GM12891 (cell line): Measurements from ENCODE around the gene NPHP1. TPM values are rescaled to one million over a fixed set of nuclear protein-coding genes. Genes with fewer than 3 reads are reported as not detected.
"Not testable (repeated sequence)": the region's sequence is repeated elsewhere in the genome, so short reads cannot be mapped to it uniquely, and the experiment has no call there.

ENCODE experiments used
- DNase-seq: peaks from one replicate; pipeline ENCODE4 v3.0.0; 2011; ENCODE audit warnings: low spot score; ENCODE audit not compliant: insufficient read length
- FAIRE-seq: peaks from 2 replicates; lab custom pipeline; 2011; peaks lifted over from hg19 to GRCh38; lab: Jason Lieb, UNC
- PAX5 ChIP-seq: IDR thresholded peaks from 2 replicates; pipeline ENCODE4 v1.6.1; 2011; ENCODE audit warnings: low read length, moderate library complexity, mild to moderate bottlenecking; ENCODE audit not compliant: insufficient read depth, severe bottlenecking
- POLR2A ChIP-seq: IDR thresholded peaks from 2 replicates; pipeline ENCODE4 v1.6.1; 2011; ENCODE audit warnings: low read depth, low read length, control low read depth
- POLR2AphosphoS5 ChIP-seq: IDR thresholded peaks from 2 replicates; pipeline ENCODE4 v1.6.1; 2011; ENCODE audit warnings: low read depth, low read length, control low read depth
- POU2F2 ChIP-seq: IDR thresholded peaks from 2 replicates; pipeline ENCODE4 v1.6.1; 2011; ENCODE audit warnings: low read depth, mild to moderate bottlenecking, control low read depth, low read length, moderate library complexity
- SPI1 ChIP-seq: IDR thresholded peaks from 2 replicates; pipeline ENCODE4 v1.6.1; 2011; ENCODE audit warnings: low read depth, low read length, control low read depth
- TAF1 ChIP-seq: IDR thresholded peaks from 2 replicates; pipeline ENCODE4 v1.6.1; 2011; ENCODE audit warnings: low read depth, low read length, control low read depth
- polyA plus RNA-seq: library from polyadenylated mRNA; unstranded; fragments of >200 nt; gene quantifications from one replicate; pipeline ENCODE4 v1.2.1, GENCODE V29; 2012; ENCODE audit warnings: low read depth, missing spikeins, inconsistent platforms; ENCODE audit not compliant: missing spikeins

Gene NPHP1
- polyA plus RNA-seq = 0.89 TPM

DNA sequence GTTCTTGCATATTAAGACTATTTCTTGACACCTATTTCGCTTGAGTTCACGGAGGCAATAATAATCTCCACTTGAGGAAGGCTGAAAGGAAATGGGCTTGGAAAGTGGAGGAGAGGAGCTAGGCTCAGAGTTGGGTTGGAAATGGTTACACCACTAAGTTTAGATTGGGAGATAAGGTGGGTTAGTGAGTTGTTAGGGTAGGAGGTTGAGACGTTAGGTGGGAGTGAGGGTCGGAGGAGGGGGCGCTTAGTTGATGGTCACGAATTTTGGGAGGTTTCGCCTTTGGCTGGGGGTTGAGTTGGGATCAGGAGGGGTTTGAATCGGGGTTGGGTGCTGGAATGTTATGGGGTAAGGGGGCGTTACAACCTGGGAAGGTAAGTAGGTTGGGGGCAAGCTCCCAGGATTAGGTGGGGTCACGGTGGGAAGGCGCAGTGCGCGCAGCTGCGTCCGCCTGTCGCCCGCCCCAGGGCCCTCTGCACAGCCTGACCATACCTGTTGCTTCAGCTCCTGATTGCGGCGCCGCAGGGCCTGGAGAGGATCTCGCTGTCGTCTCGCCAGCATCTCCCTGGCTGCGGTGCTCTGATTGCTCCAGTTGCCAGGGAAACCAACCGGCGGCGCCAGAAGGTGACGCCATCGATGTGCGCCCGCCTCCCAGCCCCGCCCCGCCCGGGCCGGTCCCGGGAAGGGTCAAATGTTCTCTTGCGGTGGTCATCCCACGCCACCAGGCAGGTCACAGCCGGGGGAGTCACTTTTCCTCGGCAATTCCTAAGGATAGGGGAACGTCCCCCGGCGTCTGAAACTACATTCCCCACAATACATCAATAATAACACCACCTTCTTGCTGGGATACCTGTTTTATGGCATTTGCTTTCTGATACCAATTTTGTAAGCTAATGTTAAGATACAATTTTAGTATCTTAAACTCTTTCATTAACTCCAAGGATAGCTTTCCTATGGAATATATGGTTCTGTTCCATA is at the start of gene NPHP1:
Gene NPHP1 (minus strand): TSS at position 606 of the 978 bp plus-strand sequence. CDS start 45 bp downstream, at position 561.
- DNase-seq (peak; percentile 91), FAIRE-seq (peak; percentile 94)
- TF ChIP-seq POLR2AphosphoS5 (peak; percentile 49), POLR2A (0 out of 2 replicates have a peak, but pooled peaks have one; percentile 34), POU2F2 (no peak), SPI1 (no peak)

GRCh38 chr2:110248081-110248795 is 43.4 kb upstream of the NPHP1 start:
- FAIRE-seq, DNase-seq: not testable (repeated sequence)

DNA sequence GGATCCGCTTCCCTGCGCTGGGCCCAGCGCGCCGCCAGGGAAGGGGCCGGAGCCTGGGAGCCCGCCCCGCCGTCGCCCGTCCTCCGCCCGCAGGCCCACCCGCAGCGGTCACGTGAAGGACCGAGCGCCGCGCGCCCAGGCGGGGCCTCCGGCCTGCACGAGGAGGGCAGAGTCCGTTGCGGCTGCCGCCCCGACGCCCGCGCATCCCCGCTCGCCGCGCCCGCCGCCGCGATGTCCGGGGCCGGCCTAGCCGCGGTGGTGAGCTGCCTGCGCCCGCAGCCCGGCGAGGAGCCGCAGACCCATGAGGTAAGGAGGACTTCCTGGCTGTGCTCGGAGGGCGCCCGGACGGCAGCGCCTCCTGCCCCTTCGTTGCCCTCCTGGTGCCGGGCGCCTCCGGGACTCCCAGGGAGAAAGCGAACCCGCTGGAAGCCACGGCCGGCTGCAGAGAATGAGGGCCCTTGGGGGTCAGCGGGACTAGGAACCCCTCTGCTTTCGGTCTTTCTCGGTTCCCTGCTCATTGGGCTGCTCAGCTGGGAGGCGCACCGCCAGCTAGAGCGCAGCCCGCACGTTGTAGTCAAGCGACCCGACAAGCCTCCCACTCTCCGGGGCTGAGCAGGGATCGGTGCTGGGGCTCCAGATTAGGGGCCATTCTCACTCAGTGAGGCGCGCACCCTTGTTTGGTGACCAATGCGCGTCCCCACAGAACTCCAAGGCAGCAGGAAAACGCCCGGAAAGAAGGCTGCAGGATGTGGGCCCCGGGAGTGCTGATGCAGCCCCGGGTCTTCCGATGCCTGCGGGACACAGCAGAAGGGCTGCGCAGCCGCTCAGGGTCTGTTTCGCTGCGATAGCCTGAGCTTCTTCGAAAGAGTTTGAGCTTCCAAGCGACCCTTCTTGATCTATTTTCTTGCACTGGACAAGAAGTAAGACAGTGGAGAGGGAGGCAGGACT is 40.9 kb upstream of the NPHP1 start:
- DNase-seq, FAIRE-seq: not testable (repeated sequence)

GRCh38 chr2:110243283-110243682 is 38.5 kb upstream of the NPHP1 start:
- not testable (repeated sequence) for FAIRE-seq, DNase-seq

DNA sequence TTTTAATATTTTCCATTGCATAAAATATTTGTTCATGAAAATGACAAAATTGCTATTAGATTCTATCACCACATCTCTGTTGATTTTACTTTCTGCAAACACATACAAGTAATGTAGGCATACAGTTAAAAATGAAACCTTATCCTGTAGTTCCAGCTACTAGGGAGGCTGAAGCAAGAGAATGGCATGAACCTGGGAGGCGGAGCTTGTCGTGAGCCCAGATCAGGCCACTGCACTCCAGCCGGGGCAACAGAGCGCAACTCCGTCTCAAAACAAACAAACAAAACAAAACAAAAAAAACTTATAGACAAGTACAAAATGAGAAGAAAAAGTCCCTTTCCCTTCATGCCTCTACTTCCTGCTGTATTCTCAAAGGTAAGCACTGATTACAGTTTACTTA is 29.7 kb upstream of the NPHP1 start:
- DNase-seq, FAIRE-seq: not testable (repeated sequence)

GRCh38 chr2:110229886-110230285 is 25.1 kb upstream of the NPHP1 start:
- DNase-seq, FAIRE-seq: not testable (repeated sequence)

- DNase-seq, FAIRE-seq: not testable (repeated sequence)
These were observed 17.8 kb upstream of the NPHP1 start for GRCh38 chr2:110222626-110223025.

GRCh38 chr2:110221938-110222337 is 17.1 kb upstream of the NPHP1 start:
- FAIRE-seq = no peak
- DNase-seq = no peak
- TF ChIP-seq PAX5 (no peak), POLR2A (no peak), POLR2AphosphoS5 (no peak)

DNA sequence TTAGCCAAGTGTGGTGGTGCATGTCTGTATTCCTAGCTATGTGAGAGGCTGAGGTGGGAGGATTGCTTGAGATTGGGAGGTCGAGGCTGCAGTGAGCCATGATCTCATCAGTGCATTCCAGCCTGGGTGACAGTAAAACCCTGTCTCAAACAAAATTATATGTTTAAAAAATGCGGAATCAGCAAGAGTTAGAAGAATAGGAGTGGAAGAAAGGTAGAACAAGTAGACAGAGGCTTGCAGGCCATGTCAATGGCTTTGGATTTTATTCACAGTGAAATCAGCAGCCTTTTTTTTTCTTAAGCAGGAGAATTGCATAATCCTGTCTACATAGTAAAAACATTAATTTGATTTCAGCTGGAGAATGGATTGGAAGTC is 15.4 kb upstream of the NPHP1 start:
- FAIRE-seq (no peak), DNase-seq (no peak)
- no peak for TF ChIP-seq PAX5
- no peak for TF ChIP-seq POLR2AphosphoS5
- TF ChIP-seq TAF1 = no peak
- TF ChIP-seq POLR2A = no peak
- TF ChIP-seq POU2F2 = no peak
- TF ChIP-seq SPI1 = no peak

- no peak for DNase-seq
- FAIRE-seq = no peak
- TF ChIP-seq POLR2AphosphoS5 (no peak), SPI1 (no peak), TAF1 (no peak), PAX5 (no peak), POLR2A (no peak), POU2F2 (no peak)
These were observed 14.8 kb upstream of the NPHP1 start for GRCh38 chr2:110219496-110220189.

GRCh38 chr2:110218889-110219288 is 14.1 kb upstream of the NPHP1 start:
- DNase-seq, FAIRE-seq: not testable (repeated sequence)
